ENCODE data around the gene RASGRP2. TPM values are rescaled to one million over a fixed set of nuclear protein-coding genes. Genes with fewer than 3 reads are reported as not detected.
A peak's percentile ranks its signal among the peaks of the same experiment; 100 is the strongest.

The RASGRP2 gene
- total RNA-seq, 1 donor from 2014 or later = 0.96 TPM

DNA sequence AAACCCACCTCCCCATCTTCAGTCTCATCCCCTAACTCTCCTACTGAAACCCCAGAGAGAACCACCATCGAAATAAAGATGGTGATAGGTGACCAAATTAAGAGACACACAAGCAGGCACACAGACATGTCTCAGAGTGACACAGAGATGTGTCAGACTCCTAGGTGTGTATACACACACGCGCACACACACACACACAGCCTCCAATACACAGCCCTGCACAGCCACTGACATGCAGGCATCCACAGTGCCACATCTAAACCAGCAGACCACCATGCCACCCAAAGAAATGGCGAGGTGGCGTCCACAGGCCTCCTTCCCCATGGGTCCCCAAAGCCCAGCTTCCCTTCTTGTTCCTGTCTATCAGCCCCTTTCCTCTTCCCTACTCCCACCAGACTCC is 48.4 kb downstream of the RASGRP2 start:
- H3K27me3 ChIP-seq (ENCODE audit: control insufficient read depth, insufficient read depth, low read length) = peaks cover 40% of the 10 kb centered on the region
- H3K36me3 ChIP-seq (ENCODE audit: control insufficient read depth, insufficient read depth, low read length) = no peaks in the 10 kb centered on the region
- H3K4me3 ChIP-seq (ENCODE audit: low read depth, low read length) = no peak overlapping the region
- DNase-seq (ENCODE audit: low read depth) = no peak
- TF ChIP-seq CTCF (IDR thresholded peaks at IDR 0.05; ENCODE audit: insufficient read depth, low read length, poor library complexity, severe bottlenecking) = no peak

DNA sequence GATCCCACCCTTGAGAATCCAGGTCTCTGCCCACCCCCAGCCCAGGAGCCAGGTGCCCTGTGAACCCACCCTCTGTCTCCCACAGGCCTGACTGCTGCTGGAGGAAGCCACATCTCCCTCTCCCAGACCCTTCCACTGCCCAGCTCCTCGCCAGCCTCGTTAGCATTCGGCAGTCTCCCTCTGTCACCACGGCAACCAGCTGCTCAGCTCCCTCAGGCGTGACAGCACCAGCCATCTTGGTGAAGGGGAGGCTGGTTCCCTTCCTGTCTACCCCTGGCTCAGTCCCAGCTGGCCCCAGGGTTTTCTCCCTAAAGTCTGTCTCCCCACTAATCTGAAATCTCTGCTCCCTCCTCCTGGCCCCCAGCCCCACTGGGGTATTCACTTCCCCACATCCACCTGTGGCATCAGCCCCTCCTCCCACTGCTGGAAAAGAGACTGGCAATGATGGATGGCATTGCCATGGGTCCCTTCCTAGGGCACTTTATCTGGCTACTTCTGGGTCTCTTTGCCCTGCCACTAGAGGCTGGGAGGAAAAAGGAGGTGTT is 49.0 kb downstream of the RASGRP2 start:
- H3K36me3 ChIP-seq (ENCODE audit: control insufficient read depth, insufficient read depth, low read length) = no peaks in the 10 kb centered on the region
- peak; percentile 28 for DNase-seq (ENCODE audit: low read depth)
- no peak for TF ChIP-seq CTCF (IDR thresholded peaks at IDR 0.05; ENCODE audit: insufficient read depth, low read length, poor library complexity, severe bottlenecking)
- no peak overlapping the region for H3K4me3 ChIP-seq (ENCODE audit: low read depth, low read length)
- H3K27me3 ChIP-seq (ENCODE audit: control insufficient read depth, insufficient read depth, low read length) = peaks cover 41% of the 10 kb centered on the region

GRCh38 chr11:64694026-64694755 is 49.8 kb downstream of the RASGRP2 start:
- no peak overlapping the region for H3K4me3 ChIP-seq (ENCODE audit: low read depth, low read length)
- peaks cover 43% of the 10 kb centered on the region for H3K27me3 ChIP-seq (ENCODE audit: control insufficient read depth, insufficient read depth, low read length)
- H3K36me3 ChIP-seq (ENCODE audit: control insufficient read depth, insufficient read depth, low read length) = no peaks in the 10 kb centered on the region
- DNase-seq (ENCODE audit: low read depth) = no peak
- no peak for TF ChIP-seq CTCF (IDR thresholded peaks at IDR 0.05; ENCODE audit: insufficient read depth, low read length, poor library complexity, severe bottlenecking)

DNA sequence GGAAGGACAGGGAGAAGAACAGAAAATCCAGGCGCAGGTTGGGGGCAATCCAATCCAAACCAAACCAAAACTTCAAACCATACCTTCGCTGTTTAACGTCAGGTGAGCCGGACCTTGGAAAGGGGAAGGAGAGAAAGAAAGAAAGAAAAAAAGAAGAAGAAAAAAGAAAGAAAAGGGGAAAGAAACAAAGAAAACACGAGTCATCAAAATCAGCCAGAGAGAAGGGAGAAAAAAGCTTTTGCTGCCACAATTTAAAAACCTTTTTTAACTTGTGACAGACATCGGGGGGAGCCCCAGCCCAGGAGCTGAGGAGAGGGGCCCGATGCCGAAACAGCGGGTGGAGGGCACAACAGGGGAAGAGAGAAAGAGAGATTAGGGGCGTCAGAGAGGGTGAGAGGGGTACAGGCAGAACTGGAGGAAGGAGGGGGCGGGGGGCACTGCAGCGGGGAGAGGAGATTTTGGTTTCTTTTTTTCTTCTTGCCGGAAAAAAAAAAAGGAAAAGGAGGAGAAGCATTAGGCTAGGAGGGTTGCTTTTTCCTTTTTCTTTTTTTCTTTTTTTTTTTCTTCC is 51.1 kb downstream of the RASGRP2 start:
- no peaks in the 10 kb centered on the region for H3K36me3 ChIP-seq (ENCODE audit: control insufficient read depth, insufficient read depth, low read length)
- no peak for DNase-seq (ENCODE audit: low read depth)
- no peak for TF ChIP-seq CTCF (IDR thresholded peaks at IDR 0.05; ENCODE audit: insufficient read depth, low read length, poor library complexity, severe bottlenecking)
- H3K27me3 ChIP-seq (ENCODE audit: control insufficient read depth, insufficient read depth, low read length) = peaks cover 45% of the 10 kb centered on the region
- H3K4me3 ChIP-seq (ENCODE audit: low read depth, low read length) = no peak overlapping the region

GRCh38 chr11:64691543-64691942 is 52.4 kb downstream of the RASGRP2 start:
- no peak for TF ChIP-seq CTCF (IDR thresholded peaks at IDR 0.05; ENCODE audit: insufficient read depth, low read length, poor library complexity, severe bottlenecking)
- H3K27me3 ChIP-seq (ENCODE audit: control insufficient read depth, insufficient read depth, low read length) = peaks cover 46% of the 10 kb centered on the region
- DNase-seq (ENCODE audit: low read depth) = no peak
- no peaks in the 10 kb centered on the region for H3K36me3 ChIP-seq (ENCODE audit: control insufficient read depth, insufficient read depth, low read length)
- no peak overlapping the region for H3K4me3 ChIP-seq (ENCODE audit: low read depth, low read length)

All from kidney epithelial cell (primary cell).